ENCODE measurements around the gene TNFSF15. TPM values are rescaled to one million over a fixed set of nuclear protein-coding genes. Genes with fewer than 3 reads are reported as not detected.
"Not testable (repeated sequence)": the region's sequence is repeated elsewhere in the genome, so short reads cannot be mapped to it uniquely, and the experiment has no call there.

Gene TNFSF15
- total RNA-seq, 5 donors from 2014 or later (not counting 1 experiment from before 2014, with no cell fraction given) = 0.07 TPM; not detected in 4

- H3K27me3 Mint-ChIP-seq = no peaks in the 10 kb centered on the region
- H3K9me3 Mint-ChIP-seq = no peaks in the 10 kb centered on the region
- ChIA-PET POLR2A (interaction anchor here (0.6 kb wide), 2 partner anchors 50 to 163 kb away, joined by 3 read pairs; no protein-coding TSS in a partner anchor), CTCF (interaction anchor here (0.8 to 1.4 kb wide), 11 partner anchors 15 to 330 kb away, joined by 3 to 8 read pairs (median 4); no protein-coding TSS in a partner anchor)
- ATAC-seq (replicated peaks in 1 of 4) (peak in 2 of 4 experiments; percentile 39 to 62), DNase-seq (peak in 1 of 35 experiments; percentile 34)
- H3K36me3 Mint-ChIP-seq = no peaks in the 10 kb centered on the region
- Histone ChIP-seq H3K27ac (ENCODE audit: low read length) (peak overlapping the region; percentile 52), H3K4me1 (ENCODE audit: control insufficient read depth in 1 of 2, extremely low read depth in 1 of 2, insufficient read depth in 2 of 2, low read length in 2 of 2) (peaks cover 2 to 25% of the 10 kb centered on the region in 2 experiments), H3K27me3 (replicated peaks in 1 of 2; ENCODE audit: control insufficient read depth in 2 of 2, extremely low read depth in 1 of 2, insufficient read depth in 2 of 2, low read length in 1 of 2) (no peaks in the 10 kb centered on the region), H3K36me3 (ENCODE audit: control insufficient read depth in 2 of 2, extremely low read depth in 1 of 2, insufficient read depth in 1 of 2, low read length in 1 of 2) (no peaks in the 10 kb centered on the region), H3K4me3 (ENCODE audit: control insufficient read depth in 1 of 2, extremely low read depth in 1 of 2, low read length in 1 of 2) (no peak overlapping the region), H3K9me3 (no peaks in the 10 kb centered on the region)
- H3K4me1 Mint-ChIP-seq = peaks cover 39 to 45% (median 43%) of the 10 kb centered on the region in 3 donors
- peak overlapping the region; percentile 91 to 92 for H3K27ac Mint-ChIP-seq
- H3K4me3 Mint-ChIP-seq = peak overlapping the region in 2 of 3 donors; percentile 2 to 44
- WGBS (ENCODE audit: insufficient coverage) = 62% methylated on average over 3 of the region's 4 CpGs
Measured at GRCh38 chr9:114735704-114736103, 70.1 kb downstream of the TNFSF15 start.

DNA sequence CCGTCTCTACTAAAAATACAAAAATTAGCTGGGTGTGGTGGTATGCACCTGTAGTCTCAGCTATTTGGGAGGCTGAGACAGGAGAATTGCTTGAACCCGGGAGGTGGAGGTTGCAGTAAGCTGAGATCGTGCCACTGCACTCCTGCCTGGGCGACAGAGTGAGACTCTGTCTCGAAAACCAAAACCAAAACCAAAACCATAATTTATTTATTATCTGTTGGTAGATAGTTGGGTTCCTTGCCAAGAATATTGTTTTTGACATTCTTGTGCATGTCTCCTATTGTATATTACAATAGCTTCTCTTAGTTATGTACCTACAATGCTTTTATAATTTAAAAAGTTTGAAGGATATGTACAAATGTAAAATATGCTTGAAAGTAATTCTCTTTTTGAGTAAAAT lies 70.7 kb downstream of the TNFSF15 start:
- whole genome bisulfite sequencing (ENCODE audit: insufficient coverage) = no CpG with 5 or more reads among the region's 5 CpGs
- ChIA-PET POLR2A (interaction anchor here (0.6 kb wide), 2 partner anchors 49 to 164 kb away, joined by 3 read pairs; no protein-coding TSS in a partner anchor), CTCF (interaction anchor here (0.7 to 1.4 kb wide), 13 partner anchors 16 to 330 kb away, joined by 3 to 8 read pairs (median 4); no protein-coding TSS in a partner anchor)
- ATAC-seq (replicated peaks in 1 of 4); H3K27me3 ChIP-seq (replicated peaks in 1 of 2; ENCODE audit: control insufficient read depth in 2 of 2, extremely low read depth in 1 of 2, insufficient read depth in 2 of 2, low read length in 1 of 2); H3K27me3 Mint-ChIP-seq; H3K36me3 Mint-ChIP-seq; H3K9me3 ChIP-seq; DNase-seq; H3K4me3 ChIP-seq (ENCODE audit: control insufficient read depth in 1 of 2, extremely low read depth in 1 of 2, low read length in 1 of 2); H3K4me3 Mint-ChIP-seq; H3K9me3 Mint-ChIP-seq; H3K36me3 ChIP-seq (ENCODE audit: control insufficient read depth in 2 of 2, extremely low read depth in 1 of 2, insufficient read depth in 1 of 2, low read length in 1 of 2): not testable (repeated sequence)
- H3K4me1 ChIP-seq (ENCODE audit: control insufficient read depth in 1 of 2, extremely low read depth in 1 of 2, insufficient read depth in 2 of 2, low read length in 2 of 2) = peaks cover 2 to 25% of the 10 kb centered on the region in 2 experiments
- Mint-ChIP-seq H3K27ac (peak overlapping the region; percentile 39 to 55), H3K4me1 (peaks cover 39 to 45% (median 43%) of the 10 kb centered on the region in 3 donors)
- H3K27ac ChIP-seq (ENCODE audit: low read length) = peak overlapping the region; percentile 52

Other genes with a start within 250 kb of the TNFSF15 start
- gene ATP6V1G1, start 218.3 kb downstream of the TNFSF15 start, total RNA-seq = 100 to 1,000 TPM in 4 of 5 donors, 10 to 100 TPM in 1; 99.2 to 109 (median 103) TPM
- 10 to 100 TPM; 12.2 to 20.0 (median 18.3) TPM for gene TMEM268, start 194.7 kb downstream of the TNFSF15 start, total RNA-seq
- gene TEX53, start 148.2 kb downstream of the TNFSF15 start, total RNA-seq = not detected
- under 1 TPM in 1 of 5 donors, not detected in 4; 0.51 TPM for gene TEX48, start 123.8 kb downstream of the TNFSF15 start, total RNA-seq
- 100 to 1,000 TPM in 1 of 5 donors, 10 to 100 TPM in 4; 42.9 to 102 (median 63.4) TPM for gene TNFSF8, start 124.6 kb upstream of the TNFSF15 start, total RNA-seq